T47D (cell line): Measurements from ENCODE around the gene MARCHF2.
"Not testable (repeated sequence)": the region's sequence is repeated elsewhere in the genome, so short reads cannot be mapped to it uniquely, and the experiment has no call there.

Source experiments
- DNase-seq, 2 experiments: peaks; one replicate each; pipeline versions ENCODE4 v3.0.0 to v3.0.0-alpha.2; 2011 to 2012; ENCODE audit warnings: low read depth in 1 of 2, low spot score in 1 of 2
- JUND ChIP-seq: IDR thresholded peaks from 2 replicates; pipeline ENCODE4 v1.6.1; 2012; ENCODE audit warnings: low read depth
- in situ Hi-C: cut with HindIII; loops from 2 replicates; pipeline ENCODE4 v1.10.0; 2016; ENCODE audit warnings: low sequenced_read_pairs, low pct_unique_long_range_greater_than_20kb

MARCHF2 gene

GRCh38 chr19:8404391-8405151 is 8.5 kb upstream of the MARCHF2 start:
- DNase-seq: no peak
- no peak for TF ChIP-seq JUND
- in situ Hi-C loops: no loop called here

DNA sequence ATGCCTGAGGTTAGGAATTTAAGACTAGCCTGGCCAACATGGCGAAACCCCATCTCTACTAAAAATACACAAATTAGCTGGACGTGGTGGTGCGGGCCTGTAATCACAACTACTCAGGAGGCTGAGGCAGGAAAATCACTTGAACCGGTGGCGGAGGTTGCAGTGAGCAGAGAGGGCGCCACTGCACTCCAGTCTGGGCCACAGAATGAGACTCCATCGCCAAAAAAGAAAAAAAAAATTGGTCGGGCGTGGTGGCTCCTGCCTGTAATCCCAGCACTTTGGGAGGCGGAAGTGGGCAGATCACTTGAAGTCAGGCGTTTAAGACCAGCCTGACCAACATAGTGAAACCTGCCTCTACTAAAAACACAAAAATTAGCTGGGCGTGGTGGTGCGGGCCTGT is 2.4 kb upstream of the MARCHF2 start:
- in situ Hi-C loops, DNase-seq: not testable (repeated sequence)

DNA sequence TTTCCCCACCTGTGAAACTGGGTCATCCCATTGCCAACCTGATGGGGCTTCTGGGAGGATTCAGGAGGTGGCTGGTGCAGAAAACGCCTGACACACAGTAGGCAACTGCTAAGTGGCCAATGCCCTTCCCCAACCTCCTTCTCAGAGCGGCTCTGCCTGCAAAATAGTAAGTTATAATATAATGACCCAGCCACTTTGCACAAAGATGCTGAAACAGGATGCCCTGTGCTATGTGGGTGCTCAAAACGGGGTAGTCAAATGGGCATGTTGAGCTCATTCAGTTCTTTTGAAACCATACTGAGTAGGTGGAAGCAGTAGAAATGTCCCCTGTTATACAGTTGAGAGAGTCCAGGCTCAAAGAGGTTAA is 507 bp downstream of the MARCHF2 start:
- no peak for DNase-seq

DNA sequence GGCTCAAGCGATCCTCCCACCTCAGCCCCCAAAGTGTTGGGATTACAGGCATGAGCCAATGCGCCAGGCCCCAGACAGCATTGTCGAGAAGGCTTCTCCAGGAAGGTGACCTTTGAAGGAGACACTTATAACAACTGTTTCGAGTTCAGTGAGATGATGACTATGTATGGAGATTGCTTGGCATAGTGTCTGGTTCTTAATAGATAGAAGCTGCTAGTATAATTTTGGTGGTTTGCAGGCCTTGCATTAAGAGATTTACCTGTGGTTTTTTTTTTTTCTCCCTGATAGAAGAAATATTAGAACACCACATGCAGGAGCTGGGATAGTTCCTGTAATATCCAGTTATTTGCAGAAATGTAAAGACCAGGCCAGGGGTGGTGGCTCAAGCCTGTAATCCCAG is 3.7 kb downstream of the MARCHF2 start:
- no peak for DNase-seq
- in situ Hi-C loops: no loop called here
- TF ChIP-seq JUND: no peak

More for the DNA sequence above, 507 bp downstream of the MARCHF2 start:
- in situ Hi-C loops: no loop called here
- TF ChIP-seq JUND: no peak

GRCh38 chr19:8421484-8422461 is 8.7 kb downstream of the MARCHF2 start:
- in situ Hi-C loops: no loop called here
- DNase-seq: no peak
- no peak for TF ChIP-seq JUND

DNA sequence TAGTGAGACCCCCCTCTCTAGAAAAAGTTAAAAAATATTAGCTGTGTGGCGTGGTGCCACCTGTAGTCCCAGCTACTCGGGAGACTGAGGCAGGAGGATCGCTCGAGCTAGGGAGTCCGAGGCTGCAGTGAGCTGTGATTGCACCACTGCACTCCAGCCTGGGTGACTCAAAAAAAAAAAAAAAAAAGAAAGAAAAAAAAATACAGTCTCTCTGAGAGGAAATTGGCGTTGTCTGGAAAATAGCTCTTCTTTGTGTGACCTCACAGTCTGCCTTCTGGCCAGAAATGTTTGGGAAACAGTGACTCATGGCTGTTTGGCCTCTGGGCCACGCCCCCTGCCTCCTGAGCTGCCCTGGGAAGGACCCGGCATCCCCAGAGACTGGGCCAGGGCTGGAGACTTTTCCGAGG is 10.7 kb downstream of the MARCHF2 start:
- in situ Hi-C loops: no loop called here
- TF ChIP-seq JUND: no peak
- peak in 1 of 2 experiments; percentile 55 for DNase-seq

GRCh38 chr19:8425331-8425730 is 12.2 kb downstream of the MARCHF2 start:
- in situ Hi-C loops, DNase-seq: not testable (repeated sequence)

DNA sequence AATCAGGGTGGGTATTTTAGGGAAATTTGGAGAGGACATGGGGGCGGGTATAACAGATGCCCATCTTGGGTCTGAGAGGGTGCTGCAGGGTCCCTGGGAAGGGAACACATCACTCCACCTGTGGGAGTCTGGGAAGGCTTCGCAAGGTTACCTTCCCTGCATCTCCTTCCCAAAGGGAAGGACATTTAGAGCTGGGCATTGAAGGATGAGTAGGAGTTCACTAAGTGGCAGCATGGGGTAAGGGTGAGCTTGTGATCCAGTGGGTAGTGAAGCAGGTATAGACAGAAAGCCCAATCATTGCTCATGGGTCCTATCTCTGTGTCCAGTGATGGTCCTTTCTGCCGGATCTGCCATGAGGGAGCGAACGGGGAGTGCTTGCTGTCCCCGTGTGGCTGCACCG is 13.2 kb downstream of the MARCHF2 start:
- TF ChIP-seq JUND: no peak
- DNase-seq: no peak
- in situ Hi-C loops: no loop called here

GRCh38 chr19:8429044-8429443 is 15.9 kb downstream of the MARCHF2 start:
- in situ Hi-C loops: no loop called here
- DNase-seq: no peak
- no peak for TF ChIP-seq JUND

DNA sequence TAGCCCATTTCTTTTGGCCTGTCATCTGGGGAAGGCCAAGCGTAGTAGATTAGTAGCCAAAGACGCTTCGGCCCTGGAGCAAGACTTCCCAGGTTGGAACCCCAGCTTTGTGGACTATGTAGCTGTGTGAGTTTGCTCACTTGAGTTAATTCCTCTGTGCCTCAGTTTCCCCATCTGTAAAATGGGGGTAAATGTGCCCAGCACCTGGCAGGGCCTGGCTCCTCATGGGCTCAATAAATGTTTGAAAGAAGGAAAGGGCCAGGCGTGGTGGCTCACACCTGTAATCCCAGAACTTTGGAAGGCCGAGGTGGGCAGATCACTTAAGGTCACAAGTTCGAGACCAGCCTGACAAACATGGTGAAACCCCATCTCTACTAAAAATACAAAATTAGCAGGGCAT is 16.7 kb downstream of the MARCHF2 start:
- DNase-seq: no peak
- no peak for TF ChIP-seq JUND
- in situ Hi-C loops: no loop called here

DNA sequence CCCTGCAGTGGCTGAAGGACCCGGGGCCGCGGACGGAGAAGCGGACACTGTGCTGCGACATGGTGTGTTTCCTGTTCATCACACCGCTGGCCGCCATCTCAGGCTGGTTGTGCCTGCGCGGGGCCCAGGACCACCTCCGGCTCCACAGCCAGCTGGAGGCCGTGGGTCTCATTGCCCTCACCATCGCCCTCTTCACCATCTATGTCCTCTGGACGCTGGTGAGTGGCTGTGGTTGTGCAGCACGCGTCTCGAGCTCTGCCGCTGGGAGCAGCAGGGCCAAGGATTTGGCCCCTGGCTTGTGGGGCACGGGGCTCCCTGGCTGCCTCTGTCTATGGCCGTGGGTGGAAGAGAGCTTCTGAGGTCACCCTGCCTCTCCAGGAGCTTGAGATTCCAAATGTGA is 17.5 kb downstream of the MARCHF2 start:
- TF ChIP-seq JUND: no peak
- DNase-seq: no peak
- in situ Hi-C loops: no loop called here

- no peak for TF ChIP-seq JUND
- DNase-seq: no peak
- in situ Hi-C loops: no loop called here
Observed at GRCh38 chr19:8438236-8438635, 25.1 kb downstream of the MARCHF2 start.
